Upper lobe of left lung (tissue), 4 donors: ENCODE results near the gene ACTL6B.
"Not testable (repeated sequence)": the region's sequence is repeated elsewhere in the genome, so short reads cannot be mapped to it uniquely, and the experiment has no call there.

Source experiments
- POLR2A ChIP-seq, 4 donors: fragments of 450-650 bp; IDR thresholded peaks; one replicate each; pipeline ENCODE4 v1.5.1; 2016 to 2017; ENCODE audit warnings: antibody characterized with exemption in 4 of 4, mild to moderate bottlenecking in 2 of 4
- POLR2AphosphoS5 ChIP-seq, 2 donors: sonication (generic); formaldehyde crosslinking; IDR thresholded peaks; one replicate each; pipeline ENCODE4 v1.5.1; 2017; ENCODE audit warnings: antibody characterized with exemption in 2 of 2
- TF ChIP-seq, protein P1 (sequence below), 6 experiments: fragments of 450-650 bp in 4 of 6; fragments of 200-600 bp in 2 of 6; sonication (generic) in 2 of 6; IDR thresholded peaks; one replicate each; pipeline ENCODE4 v1.5.1; 2016 to 2019; ENCODE audit warnings: antibody characterized with exemption in 6 of 6

DNA sequence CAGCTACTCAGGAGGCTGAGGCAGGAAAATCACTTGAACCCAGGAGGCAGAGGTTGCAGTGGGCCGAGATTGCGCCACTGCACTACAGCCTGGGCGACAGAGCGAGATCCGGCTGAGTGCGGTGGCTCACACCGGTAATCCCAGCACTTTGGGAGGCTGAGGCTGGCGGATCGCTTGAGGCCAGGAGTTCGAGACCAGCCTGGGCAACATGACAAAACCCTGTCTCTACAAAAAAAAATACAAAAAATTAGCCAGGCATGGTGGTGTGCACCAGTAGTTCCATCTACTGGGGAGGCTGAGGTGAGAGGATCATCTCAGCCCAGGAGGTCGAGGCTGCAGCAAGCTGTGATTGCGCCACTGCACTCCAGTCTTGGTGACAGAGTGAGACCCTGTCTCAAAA lies 12.9 kb upstream of the ACTL6B start:
- TF ChIP-seq, protein P1, sequence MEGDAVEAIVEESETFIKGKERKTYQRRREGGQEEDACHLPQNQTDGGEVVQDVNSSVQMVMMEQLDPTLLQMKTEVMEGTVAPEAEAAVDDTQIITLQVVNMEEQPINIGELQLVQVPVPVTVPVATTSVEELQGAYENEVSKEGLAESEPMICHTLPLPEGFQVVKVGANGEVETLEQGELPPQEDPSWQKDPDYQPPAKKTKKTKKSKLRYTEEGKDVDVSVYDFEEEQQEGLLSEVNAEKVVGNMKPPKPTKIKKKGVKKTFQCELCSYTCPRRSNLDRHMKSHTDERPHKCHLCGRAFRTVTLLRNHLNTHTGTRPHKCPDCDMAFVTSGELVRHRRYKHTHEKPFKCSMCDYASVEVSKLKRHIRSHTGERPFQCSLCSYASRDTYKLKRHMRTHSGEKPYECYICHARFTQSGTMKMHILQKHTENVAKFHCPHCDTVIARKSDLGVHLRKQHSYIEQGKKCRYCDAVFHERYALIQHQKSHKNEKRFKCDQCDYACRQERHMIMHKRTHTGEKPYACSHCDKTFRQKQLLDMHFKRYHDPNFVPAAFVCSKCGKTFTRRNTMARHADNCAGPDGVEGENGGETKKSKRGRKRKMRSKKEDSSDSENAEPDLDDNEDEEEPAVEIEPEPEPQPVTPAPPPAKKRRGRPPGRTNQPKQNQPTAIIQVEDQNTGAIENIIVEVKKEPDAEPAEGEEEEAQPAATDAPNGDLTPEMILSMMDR (IDR thresholded peaks at IDR 0.05), result not testable (repeated sequence)
- not testable (repeated sequence) for TF ChIP-seq POLR2A, POLR2AphosphoS5 (IDR thresholded peaks at IDR 0.05)
